Measurements from ENCODE around the gene CMYA5.

- TF ChIP-seq CTCF (IDR thresholded peaks at IDR 0.05; ENCODE audit: poor library complexity) (no peak), EZH2 (IDR thresholded peaks at IDR 0.05; ENCODE audit: borderline replicate concordance) (no peak)
Measured at GRCh38 chr5:79672392-79672791, 17.2 kb upstream of the CMYA5 start.
